Measurements from ENCODE around the gene FUT2.
"Not testable (repeated sequence)": the region's sequence is repeated elsewhere in the genome, so short reads cannot be mapped to it uniquely, and the experiment has no call there.

Gene FUT2

DNA sequence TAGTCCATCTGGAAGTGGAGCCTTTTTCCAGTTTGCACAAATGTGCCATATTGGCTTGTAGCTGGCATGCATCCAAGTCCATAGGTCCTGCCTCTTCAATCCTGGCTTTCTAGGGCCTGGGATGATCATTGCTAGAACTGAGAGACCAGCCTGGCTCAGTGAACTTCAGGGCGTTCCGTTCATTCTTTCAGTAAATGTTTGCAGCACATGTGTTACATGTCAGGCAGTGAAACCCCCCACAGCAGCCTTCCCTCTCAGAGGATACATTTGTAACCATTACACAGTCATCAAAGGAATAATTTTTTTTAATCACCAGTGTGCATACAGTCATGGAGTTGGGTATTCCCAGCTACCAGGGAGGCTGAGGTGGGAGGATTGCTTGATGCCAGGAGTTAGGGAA is 9.7 kb downstream of the FUT2 start:
- DNase-seq, result no peak

DNA sequence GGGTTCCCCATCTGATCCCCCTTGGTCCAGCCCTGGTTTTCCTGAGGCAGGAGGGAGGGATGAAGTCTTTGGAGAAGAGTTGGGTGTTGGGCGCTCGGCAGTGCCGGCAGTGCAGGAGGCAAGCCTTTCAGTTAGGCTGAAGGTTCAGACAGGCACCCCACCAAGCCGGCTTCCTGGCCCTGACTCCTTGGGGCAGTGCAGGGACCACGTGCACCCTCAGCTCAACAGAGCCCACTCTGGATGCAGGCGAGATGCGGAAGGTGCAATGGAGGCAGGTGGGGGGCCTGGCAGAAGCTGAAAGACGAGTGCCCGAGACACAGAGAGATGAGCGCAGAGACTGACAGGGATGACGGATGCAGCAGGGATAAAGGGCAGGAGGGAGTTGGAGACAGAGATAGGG is 12.7 kb downstream of the FUT2 start:
- no peak for DNase-seq

DNA sequence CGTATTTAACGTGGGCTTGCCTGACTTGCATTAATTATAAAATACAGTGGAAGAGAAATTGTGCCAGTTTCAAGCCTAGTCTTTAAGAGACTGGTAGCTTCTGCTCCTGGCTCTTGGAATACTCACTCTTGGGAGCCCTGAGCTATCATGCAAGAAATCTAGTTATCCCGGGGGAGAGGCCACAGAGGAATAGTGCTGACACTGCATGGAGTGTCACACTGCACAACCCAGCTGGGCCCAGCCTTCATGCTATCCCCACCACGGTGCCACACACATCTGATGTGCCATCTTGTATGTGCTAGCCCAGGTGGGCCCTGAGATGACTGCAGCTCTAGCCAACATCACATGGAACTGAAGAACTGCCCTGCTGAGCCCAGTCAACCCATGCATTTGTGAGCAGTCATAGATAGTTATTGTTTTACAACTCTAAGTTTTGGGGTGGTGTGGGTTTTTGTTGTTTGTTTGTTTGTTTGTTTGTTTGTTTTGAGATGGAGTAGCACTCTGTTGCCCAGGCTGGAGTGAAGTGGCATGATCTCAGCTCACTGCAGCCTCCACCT is 15.4 kb downstream of the FUT2 start:
- no peak for DNase-seq

DNA sequence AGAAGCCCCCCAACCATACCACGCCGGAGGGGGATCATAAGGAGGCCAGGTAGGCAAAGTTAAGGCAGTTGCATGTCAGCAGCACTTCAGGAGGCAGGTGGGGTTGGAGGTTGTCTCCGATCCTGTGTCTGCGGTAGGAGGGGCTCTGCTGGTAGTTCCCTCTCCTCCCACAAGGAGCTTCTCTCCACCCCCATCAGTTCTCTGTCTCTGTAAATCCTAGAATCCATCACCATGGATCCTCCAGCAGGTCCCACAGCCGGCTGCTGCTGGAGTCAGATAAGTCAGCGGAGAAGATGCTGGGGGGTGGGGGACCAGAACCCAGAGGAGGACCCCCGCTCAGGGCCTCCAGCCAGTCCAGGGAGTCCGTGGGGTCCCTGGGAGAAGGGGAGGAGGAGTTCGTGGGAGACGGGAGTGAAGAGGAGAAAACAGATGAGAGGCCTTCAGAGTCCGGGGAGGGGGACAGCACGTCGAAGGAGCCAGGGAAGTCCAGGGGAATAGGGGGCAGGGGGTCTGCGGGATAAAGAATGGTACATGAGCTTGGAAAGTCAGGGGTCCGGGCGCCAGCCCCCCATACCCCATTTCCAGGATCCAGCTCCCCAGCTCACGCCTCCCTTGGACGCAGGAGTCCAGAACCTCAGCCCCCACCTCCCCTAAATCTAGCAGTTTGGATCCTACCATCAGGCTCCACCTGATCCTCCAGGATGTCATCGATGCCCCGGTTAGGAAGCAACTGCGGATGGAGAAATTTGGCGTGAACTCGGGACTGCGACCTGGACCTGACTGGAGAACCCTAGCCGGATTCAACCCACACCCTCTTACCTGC is 17.5 kb downstream of the FUT2 start:
- DNase-seq, result peak; percentile 60

DNA sequence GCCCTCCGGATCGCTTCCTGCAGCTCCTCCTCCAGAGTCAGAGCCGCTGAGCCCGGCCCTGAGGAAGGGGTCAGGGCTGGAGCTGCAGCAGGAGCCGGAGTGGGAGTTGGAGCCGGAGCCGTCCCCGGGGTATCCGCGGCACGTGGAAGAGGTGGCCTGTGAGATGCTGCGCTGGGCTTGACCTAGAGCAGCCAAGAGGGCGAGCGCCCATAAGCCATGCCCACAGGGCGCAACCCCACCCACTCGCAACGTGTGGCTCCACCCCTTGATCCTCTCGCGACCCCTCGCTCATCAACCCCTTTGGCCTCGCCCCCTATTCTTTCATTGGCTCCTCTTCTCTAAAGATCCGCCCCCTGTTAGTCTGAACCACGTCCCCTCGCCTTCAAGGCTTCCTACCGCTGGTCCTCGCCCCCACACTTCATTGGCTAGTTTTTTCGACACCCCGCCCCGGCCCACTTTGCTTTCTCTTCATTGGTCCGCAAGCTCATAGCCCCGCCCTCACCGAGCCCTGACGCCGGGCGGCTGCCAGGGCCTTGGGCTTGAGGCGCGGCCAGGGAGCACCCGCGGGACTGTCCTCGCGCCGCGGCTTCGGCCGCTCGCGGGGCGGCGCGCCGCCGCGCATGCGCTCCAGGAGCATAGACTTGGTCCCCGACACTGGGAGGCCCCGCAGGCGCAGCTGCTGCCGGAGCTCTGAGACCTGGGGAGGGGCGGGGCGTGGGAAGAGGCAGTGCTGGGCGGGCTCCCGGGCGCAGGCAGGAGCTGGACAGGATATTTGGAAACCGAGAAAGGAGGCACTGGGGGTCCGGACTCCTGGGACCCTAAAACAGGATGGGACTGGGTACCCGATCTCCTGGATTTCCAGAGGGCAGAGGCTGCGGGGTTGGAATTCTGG is 18.3 kb downstream of the FUT2 start:
- peak; percentile 100 for DNase-seq

DNA sequence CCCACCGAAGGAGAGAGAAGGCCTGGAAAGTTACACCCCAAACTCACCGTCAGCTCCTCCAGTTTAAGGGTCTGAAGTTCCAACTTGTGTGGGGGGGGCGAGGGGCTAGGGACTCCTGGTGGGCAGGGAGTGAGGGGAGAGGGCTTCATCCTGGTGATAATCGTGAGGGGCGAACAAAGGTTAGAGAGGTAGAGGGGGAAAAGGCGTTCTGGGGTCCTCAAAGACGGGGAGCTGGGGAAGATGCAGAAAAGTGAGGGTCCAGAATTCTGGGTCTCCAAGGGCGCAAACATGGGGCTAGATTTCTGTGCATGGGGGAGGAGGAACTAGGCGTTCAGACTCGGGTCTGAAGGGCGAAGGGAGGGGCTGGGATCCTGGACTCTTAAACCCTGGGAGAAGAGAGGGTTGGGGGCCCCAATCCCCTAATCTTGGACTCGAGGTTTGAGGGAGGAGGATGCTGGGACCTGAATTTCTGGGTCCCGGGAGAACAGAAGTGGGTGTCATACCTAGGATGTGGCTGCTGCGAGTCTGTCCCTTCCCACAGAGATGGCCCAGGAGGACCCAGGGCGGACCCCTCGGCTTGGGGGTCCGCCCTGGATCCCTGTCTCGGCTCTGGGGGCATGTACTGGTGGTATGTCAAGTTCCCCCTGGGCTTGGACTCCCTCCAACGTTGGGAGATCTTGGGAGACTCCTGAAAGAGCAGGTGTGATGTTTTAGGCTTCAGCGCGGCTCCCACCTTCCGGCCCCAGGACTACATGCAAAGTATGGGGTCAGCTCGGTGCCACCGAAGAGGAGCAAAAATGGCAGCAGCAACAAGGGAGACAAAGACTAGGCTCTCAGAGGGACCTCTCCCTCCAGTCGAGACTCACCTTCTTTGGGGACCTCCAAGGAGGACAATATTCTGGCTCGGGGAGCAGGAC is 19.2 kb downstream of the FUT2 start:
- DNase-seq, result no peak

DNA sequence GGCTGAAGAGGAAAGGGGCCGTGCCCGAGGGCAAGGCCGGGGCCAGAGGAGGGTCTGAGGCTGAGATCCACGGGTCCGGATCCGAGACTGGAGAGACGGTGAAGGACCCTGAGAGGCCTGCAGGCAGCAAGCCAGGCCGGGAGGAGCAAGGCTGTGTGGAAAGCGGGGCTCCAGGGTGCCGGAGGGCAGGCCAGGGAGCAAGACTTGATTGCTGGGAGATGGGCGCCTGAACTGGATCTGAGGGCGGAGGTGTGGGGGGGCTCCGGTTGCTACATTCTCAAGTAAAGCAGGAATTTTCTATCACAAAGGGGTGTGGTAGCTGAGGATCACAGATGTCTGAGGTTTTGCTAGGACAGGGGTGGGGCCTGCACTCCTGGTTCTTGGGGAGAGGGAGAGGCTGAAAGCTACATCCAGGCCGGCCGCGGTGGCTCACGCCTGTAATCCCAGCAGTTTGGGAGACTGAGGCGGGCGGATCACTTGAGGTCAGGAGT is 20.0 kb downstream of the FUT2 start:
- no peak for DNase-seq

DNA sequence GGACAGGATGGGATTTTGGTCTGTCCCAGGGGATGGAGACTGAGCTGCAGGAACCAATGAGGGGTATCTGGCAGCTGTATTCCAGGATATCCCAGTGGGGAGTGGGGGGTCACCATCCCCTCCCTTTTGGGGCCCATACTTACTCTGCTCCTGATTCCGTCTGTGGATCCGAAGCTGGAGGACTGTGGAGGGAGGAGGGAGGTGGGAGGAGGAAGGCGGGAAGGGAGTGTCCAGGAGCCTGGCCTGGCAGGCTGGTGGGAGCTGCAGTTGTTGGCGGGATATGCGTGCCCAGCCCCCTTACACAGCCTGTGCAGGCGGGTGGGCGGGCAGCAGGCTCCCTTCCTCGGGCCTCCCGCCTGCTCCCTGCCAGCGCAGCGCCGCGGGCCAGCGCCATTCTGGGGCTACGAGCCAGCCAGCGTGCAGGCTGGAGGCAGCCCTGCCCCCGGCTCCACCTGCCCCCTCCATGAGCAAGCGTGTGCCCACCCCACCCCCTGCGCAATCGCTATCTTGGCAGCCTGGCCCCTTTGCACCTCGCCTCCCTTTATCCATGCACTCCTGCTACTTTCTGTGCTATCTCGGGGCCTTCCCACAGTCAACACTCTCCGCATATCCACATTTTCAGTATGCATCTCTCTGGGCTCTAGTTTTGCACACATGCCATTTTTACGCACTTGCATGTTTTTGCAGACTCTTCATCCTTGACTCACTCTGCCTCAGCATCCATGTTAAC is 21.0 kb downstream of the FUT2 start:
- peak; percentile 52 for DNase-seq

DNA sequence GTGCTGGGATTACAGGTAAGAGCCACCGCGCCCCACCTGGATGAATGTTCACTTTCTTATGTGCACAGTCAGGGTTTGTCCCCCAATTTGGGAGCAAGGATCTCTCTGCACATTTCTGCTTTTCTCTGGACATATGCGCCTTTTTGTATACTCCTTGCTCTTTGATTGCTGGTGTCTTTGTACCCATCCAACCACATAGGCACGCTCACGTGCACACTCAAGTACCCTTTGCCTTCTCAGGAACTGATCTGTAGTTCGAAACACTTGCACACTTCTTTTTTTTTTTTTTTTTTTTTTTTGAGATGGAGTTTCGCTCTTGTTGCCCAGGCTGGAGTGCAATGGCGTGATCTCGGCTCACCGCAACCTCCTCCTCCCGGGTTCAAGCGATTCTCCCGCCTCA is 22.3 kb downstream of the FUT2 start:
- not testable (repeated sequence) for DNase-seq

DNA sequence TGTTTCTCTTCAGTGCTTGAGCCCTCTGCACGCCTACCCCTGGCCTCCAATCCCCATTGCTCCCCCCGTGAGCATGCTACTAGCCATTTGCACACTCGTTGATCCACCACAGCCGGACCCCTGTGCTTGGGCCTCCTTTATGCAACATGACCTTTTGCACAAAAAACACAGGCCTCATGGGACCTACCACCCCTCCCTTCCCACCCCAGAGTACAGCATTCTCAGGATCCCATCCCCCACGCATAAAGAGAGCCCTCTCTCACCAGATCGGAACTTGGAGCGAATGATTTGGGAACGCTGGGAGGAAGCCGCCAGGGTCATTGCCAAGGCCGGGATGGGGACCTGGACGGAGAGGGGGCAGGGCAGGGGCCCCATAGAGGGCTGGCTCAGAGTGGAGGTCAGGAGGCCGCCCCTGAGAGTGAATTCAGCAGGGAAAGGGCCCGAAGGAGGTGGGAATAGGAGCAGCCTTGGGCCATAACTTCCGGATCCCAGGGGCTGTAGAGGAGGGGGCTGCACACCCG is 23.0 kb downstream of the FUT2 start:
- DNase-seq, result no peak

DNA sequence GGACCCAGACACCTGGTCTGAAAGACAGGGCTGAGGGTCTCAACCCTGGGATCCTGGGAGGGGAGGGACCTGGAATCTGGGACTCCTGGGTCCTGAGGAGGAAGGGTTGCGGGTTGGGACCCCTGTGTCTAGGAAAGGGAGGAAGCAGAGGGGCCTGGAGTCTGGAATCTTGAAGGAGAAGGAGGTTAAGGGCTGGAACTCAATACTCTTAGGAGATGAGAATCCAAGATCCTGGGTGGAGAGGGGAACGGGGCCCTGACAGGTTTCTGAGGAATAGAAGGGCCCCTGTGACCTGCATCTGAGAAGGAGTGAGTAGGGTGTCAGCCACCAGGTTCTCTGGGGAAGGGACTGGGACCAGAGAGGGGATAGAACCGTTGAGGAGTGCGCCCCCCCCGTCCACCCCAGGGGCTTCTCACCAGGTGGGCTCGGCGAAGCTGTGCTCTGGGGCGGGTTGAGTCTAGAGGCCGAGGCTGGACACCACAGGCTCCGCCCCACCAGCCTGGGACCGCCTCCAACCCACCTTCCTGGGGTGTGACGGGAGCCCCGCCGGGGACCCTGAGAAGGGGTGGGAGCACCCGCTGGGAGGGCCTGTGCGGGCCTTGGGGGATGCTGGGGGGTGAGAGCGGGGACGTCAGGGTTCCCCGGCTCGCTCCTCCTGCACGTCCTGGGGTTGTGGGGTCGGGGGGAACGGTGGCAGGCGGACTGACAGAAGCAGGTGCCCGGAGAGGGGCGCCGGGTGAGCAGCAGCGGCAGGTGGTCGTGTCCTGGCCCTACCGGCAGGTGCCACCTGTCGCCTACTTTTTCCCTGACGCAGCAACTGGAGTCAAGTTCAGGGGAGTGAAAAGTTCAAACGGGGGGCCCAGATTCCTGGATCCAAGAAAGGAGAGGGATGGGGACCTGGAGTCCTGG is 23.7 kb downstream of the FUT2 start, which contains the start of gene MAMSTR:
Gene MAMSTR, minus strand, starts transcription at position 463 of the 909 bp plus-strand sequence. CDS start 694 bp downstream, outside the sequence.
- DNase-seq, result no peak

DNA sequence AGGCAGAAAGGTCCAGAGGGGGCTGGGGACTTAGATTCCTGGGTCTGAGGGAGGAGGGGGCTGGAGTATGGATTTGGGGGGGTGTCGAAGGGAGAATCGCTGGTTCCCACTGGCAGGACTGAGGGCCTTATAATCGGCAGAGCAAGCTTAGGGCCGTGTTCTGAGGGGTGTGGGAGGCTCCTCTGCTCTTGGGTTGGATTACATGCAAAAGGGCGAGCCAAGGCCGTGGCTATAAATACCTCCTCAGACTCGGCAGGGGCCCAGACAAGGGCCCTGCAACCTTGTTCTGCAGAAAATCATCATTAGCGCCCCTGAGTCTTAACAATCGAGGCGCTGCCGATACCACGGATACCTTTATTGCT is 24.5 kb downstream of the FUT2 start:
- no peak for DNase-seq

DNA sequence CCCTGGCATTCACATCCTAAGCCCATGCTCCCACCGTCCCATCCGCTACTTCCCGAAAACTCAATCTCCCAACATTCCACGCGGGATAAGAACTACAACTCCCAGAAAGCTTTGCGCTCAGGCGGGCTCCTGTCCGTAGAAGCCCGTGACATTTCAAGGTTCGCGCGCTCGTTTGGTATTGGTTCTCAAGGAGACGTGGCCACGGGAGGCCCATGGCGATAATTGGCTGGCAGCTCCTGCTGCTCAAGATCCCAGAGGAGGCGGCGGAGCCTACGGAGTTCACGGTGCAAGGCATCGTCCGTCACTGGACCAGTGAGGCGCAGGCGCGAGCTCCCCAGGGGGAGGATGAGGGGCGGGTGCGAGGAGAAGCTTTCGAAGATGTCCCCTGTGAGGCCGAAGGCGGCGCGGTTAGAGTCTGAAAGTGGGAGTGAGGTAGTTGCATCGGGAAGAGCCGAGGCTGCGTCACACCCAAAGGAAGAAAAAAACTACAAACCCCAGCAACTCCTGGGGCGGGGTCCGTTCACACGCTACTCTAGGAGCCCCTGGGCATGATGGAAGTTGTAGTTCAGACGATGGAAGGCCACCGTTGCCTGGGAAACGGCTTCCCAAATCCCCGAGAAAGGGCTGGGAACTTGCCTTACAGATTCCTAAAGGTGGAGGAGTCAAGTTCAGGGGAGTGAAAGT is 25.0 kb downstream of the FUT2 start:
- peak; percentile 99 for DNase-seq

DNA sequence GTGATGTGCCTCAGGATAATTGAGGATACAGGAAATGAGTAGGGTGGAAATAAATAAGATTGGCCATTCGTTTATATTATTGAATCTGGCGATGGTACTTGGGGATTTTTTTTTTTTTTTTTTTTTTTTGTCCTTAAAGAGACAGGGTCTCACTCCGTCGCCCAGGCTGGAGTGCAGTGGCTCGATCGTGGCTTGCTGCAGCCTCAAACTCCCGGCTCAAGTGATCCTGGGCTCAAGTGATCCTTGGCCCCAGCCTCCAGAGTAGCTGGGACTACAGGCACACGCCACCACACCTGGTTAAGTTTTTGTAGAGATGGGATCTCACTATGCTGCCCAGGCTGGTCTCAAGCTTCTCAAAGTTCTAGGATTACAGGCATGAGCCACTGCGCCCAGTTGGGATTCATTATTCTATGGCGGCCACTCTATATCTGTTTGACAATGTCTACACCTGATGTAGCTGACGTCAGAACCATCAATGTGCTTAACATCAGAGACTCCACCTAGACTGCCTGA is 26.5 kb downstream of the FUT2 start:
- no peak for DNase-seq

DNA sequence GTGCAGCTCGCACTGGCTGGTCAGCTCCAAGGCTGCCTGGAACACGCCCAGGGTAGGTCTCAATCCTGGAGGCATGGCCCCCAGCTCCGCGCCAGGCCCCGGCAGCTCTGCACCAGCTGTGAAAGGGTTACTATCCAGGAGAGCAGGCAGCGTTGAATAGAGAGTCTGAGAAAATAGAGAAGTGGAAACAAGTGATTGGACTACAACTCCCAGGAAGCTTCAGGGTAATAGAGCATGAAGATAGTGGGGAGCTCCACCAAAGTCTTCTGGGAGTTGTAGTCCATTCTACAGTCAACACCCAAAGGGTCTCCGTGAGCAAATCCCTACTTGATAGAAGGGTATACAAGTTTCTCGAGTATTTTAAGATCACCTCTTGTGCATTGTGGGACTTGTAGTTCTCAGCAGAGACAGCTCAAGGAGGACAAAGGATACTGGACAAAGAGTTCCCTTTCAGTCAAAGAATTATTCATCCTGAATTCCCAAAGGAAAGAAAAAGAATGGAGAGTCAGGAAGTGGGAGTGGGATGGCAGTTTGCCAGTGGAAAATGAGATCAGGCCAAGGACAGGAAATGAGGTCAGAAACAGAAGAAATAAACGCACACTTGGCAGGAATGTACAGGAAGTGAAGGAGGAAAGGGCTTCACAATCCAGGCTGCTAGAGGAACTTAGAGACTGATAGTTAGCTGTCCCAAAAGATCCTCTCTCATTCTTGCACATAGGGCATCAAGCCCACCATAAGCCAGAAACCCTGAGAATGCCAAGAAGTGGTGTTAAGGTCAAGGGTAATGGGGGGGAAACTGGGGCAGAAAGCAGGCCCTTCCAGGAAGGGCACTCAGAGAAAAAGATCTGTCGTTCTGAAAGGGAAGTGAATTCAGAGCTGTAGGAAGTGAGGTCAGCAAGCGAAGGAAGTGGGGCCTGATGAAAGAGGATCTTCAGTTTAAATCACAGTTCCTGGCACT is 29.3 kb downstream of the FUT2 start:
- DNase-seq, result peak; percentile 95

DNA sequence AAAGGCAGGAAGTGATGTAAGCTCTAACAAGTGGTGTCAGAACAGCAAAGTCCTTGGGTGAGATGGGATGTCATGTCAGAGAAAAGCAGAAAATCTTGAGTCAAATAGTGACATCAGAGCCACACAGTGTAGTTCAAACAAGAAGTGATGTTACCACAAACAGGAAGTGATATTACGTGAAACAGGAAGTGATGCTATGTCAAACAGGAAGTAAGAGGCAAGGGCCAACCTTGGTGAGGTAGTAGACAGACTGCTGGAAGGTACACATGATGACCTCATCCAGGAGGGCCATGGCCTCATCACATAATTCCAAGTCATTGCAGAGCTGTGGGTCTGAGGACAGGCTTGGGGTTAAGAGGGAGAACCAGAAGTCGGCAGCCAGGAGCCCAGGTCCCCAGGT is 30.8 kb downstream of the FUT2 start:
- DNase-seq, result peak; percentile 65

DNA sequence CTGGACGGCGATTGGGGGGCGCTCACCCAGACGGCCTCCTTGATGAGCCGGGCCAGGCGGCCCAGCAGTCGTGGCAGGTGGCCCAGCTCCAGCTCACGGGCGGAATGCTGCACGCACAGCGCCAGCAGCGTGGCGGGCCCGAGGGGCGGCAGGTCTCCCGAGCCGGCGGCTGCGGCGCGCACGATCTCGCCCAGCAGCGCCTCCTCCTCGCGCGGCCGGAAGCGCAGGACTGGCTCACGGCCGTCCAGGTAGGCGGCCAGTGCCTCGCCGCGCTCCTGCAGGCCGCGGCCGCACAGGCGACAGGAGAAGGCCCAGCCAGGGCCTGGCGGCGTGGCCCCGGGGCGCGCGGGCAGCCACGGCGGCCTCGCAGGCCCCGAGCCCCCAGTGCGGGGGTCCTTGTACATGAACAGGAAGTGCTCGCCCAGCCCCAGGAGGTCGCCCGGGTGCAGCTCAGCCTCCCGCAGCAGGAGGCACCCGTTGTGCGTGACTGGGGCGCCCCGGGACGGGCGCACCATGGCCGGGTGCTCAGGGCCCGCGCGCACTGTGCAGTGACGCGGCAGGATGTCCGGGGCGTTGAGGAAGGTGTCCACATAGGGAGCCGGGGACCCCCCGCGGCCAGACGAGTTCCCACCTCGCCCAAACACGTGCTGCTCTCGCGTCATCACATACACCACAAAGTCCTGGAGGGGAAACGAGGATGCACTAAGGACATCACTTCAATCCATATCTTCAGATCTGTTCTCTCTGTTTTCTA is 33.3 kb downstream of the FUT2 start:
- no peak for DNase-seq
